GM19468 (cell line): Measurements from ENCODE around the gene COMMD10.
"Not testable (repeated sequence)": the region's sequence is repeated elsewhere in the genome, so short reads cannot be mapped to it uniquely, and the experiment has no call there.

Experiments used
- ATAC-seq: cut with Tn5 transposase; IDR thresholded peaks from one replicate; pipeline ENCODE4 v1.9.1; 2021; ENCODE audit warnings: mild to moderate bottlenecking, moderate library complexity, moderate number of reproducible peaks; ENCODE audit not compliant: unreplicated experiment; ENCODE audit errors: extremely low read depth

The COMMD10 gene

GRCh38 chr5:116084871-116085715 is at the start of gene COMMD10:
COMMD10 (plus strand) TSS chr5:116085025.
- peak; percentile 92 for ATAC-seq

GRCh38 chr5:116035123-116035522 is 49.7 kb upstream of the COMMD10 start:
- ATAC-seq, result no peak

- ATAC-seq, result no peak
These were observed 47.5 kb upstream of the COMMD10 start for GRCh38 chr5:116037236-116037822.

GRCh38 chr5:116038817-116039216 is 46.0 kb upstream of the COMMD10 start:
- ATAC-seq, result no peak

GRCh38 chr5:116042375-116042774 is 42.5 kb upstream of the COMMD10 start:
- no peak for ATAC-seq

GRCh38 chr5:116044073-116044472 is 40.8 kb upstream of the COMMD10 start:
- no peak for ATAC-seq

- no peak for ATAC-seq
These were observed 39.0 kb upstream of the COMMD10 start for GRCh38 chr5:116045821-116046220.

- no peak for ATAC-seq
These were observed 38.6 kb upstream of the COMMD10 start for GRCh38 chr5:116046261-116046660.

- ATAC-seq, result no peak
These were observed 38.0 kb upstream of the COMMD10 start for GRCh38 chr5:116046823-116047222.

GRCh38 chr5:116058346-116058936 is 26.4 kb upstream of the COMMD10 start:
- no peak for ATAC-seq

- ATAC-seq, result no peak
These were observed 22.5 kb upstream of the COMMD10 start for GRCh38 chr5:116062352-116062751.

GRCh38 chr5:116063950-116064349 is 20.9 kb upstream of the COMMD10 start:
- ATAC-seq, result no peak

- no peak for ATAC-seq
These were observed 16.7 kb upstream of the COMMD10 start for GRCh38 chr5:116068028-116068632.

GRCh38 chr5:116071211-116071610 is 13.6 kb upstream of the COMMD10 start:
- no peak for ATAC-seq

GRCh38 chr5:116075191-116075831 is 9.5 kb upstream of the COMMD10 start:
- ATAC-seq, result no peak

- ATAC-seq, result peak; percentile 98
These were observed 8.3 kb upstream of the COMMD10 start for GRCh38 chr5:116076496-116076895.

- no peak for ATAC-seq
These were observed 6.6 kb upstream of the COMMD10 start for GRCh38 chr5:116078199-116078598.

- no peak for ATAC-seq
These were observed 536 bp upstream of the COMMD10 start for GRCh38 chr5:116084287-116084691.

GRCh38 chr5:116086309-116086708 is 1.5 kb downstream of the COMMD10 start:
- ATAC-seq, result not testable (repeated sequence)

- ATAC-seq, result no peak
These were observed 3.2 kb downstream of the COMMD10 start for GRCh38 chr5:116088062-116088461.
